Measurements from ENCODE around the gene NTMT2.

Gene NTMT2

GRCh38 chr1:170213596-170213995 lies 67.8 kb downstream of the NTMT2 start:
- no peak for FAIRE-seq

DNA sequence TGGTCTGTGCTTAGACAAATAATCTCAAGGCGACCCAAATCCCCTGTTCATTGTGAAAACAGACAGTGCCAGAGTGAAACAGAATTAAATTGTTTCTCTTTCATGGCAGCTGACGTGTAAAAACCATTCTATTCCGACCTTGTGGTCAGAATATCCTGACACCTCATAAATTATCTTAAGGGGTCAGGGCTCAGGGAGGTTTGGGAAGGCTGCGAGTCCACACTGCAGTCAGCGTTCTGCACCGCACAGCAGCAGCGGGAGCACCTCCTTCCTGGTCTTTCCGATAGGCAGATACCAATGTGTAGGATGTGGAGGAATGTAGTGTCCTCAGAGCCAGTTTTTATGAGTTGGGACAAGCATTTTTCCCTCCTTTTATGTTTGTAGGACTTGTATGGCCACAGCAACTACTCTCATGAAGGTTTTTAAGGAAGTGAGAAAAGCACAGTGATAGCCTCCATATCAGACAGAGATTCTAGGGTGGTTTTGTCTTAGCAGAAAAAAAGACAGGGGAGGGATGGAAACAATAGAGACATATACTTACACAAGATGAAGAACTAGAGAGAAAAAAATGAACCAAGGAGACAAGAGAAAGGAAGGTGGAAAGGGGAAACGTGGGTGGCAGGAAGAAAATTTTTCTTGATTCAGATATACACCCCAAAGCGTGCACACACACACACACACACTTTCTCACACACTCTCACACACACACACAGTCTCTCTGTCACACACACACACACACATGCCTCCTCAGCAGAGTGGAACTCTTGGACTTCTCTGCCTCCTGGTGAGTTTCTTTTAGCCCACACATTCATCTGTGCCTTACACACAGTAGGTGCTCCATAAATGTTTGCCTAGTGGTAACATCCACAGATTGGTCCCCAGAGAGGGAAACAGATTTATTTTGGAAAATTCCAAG lies 68.6 kb downstream of the NTMT2 start:
- FAIRE-seq, result no peak

- no peak for FAIRE-seq
Measured at GRCh38 chr1:170215072-170215885, 69.5 kb downstream of the NTMT2 start.

GRCh38 chr1:170217517-170218256 lies 71.9 kb downstream of the NTMT2 start:
- no peak for FAIRE-seq

DNA sequence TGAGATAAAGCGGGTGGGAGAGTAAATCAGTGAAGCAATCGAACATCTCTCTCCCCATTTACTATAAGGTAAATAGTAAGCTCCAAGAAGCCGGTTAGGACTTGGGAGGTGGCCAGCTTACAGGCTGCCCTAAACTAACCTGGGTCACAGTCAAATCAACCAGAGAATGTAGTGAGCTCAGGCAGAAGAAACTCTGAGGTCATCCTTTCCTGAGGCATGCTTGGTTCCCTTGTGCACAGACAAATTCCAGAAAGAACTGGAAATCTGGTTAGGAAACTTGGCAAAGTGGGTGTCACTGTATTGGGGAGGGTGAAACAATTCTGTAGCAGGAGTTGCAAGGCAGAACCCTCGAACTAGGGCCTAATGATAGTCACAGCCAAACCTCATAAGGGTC lies 72.5 kb downstream of the NTMT2 start:
- no peak for FAIRE-seq
